Stimulated activated CD8-positive, alpha-beta memory T cell treated with anti-CD3 and anti-CD28 coated beads, Interleukin-2, amount 100 ng/mL, for 48 hours (primary cell): ENCODE data around the gene C1QTNF9.
"Not testable (repeated sequence)": the region's sequence is repeated elsewhere in the genome, so short reads cannot be mapped to it uniquely, and the experiment has no call there.

Experiments
- DNase-seq, 2 donors: peaks; one replicate each; pipeline ENCODE4 v3.0.0-alpha.2; 2020; ENCODE audit warnings: low read depth in 2 of 2

The C1QTNF9 gene

GRCh38 chr13:24321416-24321815 is 12.0 kb downstream of the C1QTNF9 start:
- not testable (repeated sequence) for DNase-seq

- DNase-seq: not testable (repeated sequence)
Measured at GRCh38 chr13:24322470-24322869, 13.1 kb downstream of the C1QTNF9 start.

- DNase-seq: no peak
Measured at GRCh38 chr13:24323036-24323738, 13.8 kb downstream of the C1QTNF9 start.

- DNase-seq: no peak
Measured at GRCh38 chr13:24323739-24324075, 14.3 kb downstream of the C1QTNF9 start.

GRCh38 chr13:24327598-24327997 is 18.2 kb downstream of the C1QTNF9 start:
- not testable (repeated sequence) for DNase-seq

- no peak for DNase-seq
Measured at GRCh38 chr13:24328145-24328544, 18.8 kb downstream of the C1QTNF9 start.

GRCh38 chr13:24338721-24339120 is 29.3 kb downstream of the C1QTNF9 start:
- DNase-seq: no peak

- no peak for DNase-seq
Measured at GRCh38 chr13:24339937-24340607, 30.7 kb downstream of the C1QTNF9 start.

GRCh38 chr13:24340608-24340955 is 31.2 kb downstream of the C1QTNF9 start:
- DNase-seq: no peak

- DNase-seq: no peak
Measured at GRCh38 chr13:24341439-24341838, 32.1 kb downstream of the C1QTNF9 start.

- no peak for DNase-seq
Measured at GRCh38 chr13:24348385-24348784, 39.0 kb downstream of the C1QTNF9 start.

- DNase-seq: no peak
Measured at GRCh38 chr13:24348797-24349515, 39.6 kb downstream of the C1QTNF9 start.

- not testable (repeated sequence) for DNase-seq
Measured at GRCh38 chr13:24349778-24350664, 40.6 kb downstream of the C1QTNF9 start.

GRCh38 chr13:24351423-24351822 is 42.0 kb downstream of the C1QTNF9 start:
- DNase-seq: no peak

- no peak for DNase-seq
Measured at GRCh38 chr13:24353736-24354135, 44.4 kb downstream of the C1QTNF9 start.

- no peak for DNase-seq
Measured at GRCh38 chr13:24355103-24355502, 45.7 kb downstream of the C1QTNF9 start.

GRCh38 chr13:24356270-24356669 is 46.9 kb downstream of the C1QTNF9 start:
- DNase-seq: no peak

GRCh38 chr13:24356837-24357236 is 47.5 kb downstream of the C1QTNF9 start:
- no peak for DNase-seq

GRCh38 chr13:24357756-24358155 is 48.4 kb downstream of the C1QTNF9 start:
- DNase-seq: no peak

GRCh38 chr13:24358836-24359235 is 49.5 kb downstream of the C1QTNF9 start:
- DNase-seq: not testable (repeated sequence)

GRCh38 chr13:24359252-24359651 is 49.9 kb downstream of the C1QTNF9 start:
- DNase-seq: not testable (repeated sequence)

- no peak for DNase-seq
Measured at GRCh38 chr13:24360106-24360505, 50.7 kb downstream of the C1QTNF9 start.
